B cell (primary cell): ENCODE data around the gene RRBP1.

Experiments used
- EZH2 ChIP-seq: IDR thresholded peaks from 2 replicates; pipeline ENCODE4 v1.6.1; 2012; ENCODE audit warnings: borderline replicate concordance, low read depth, mild to moderate bottlenecking, moderate library complexity, low read length; ENCODE audit not compliant: insufficient read depth, poor library complexity, severe bottlenecking
- TF ChIP-seq, protein P1 (sequence below): fragments of 200-600 bp; IDR thresholded peaks from one replicate; pipeline ENCODE4 v1.8.0; 2022; ENCODE audit warnings: antibody characterized with exemption, mild to moderate bottlenecking

DNA sequence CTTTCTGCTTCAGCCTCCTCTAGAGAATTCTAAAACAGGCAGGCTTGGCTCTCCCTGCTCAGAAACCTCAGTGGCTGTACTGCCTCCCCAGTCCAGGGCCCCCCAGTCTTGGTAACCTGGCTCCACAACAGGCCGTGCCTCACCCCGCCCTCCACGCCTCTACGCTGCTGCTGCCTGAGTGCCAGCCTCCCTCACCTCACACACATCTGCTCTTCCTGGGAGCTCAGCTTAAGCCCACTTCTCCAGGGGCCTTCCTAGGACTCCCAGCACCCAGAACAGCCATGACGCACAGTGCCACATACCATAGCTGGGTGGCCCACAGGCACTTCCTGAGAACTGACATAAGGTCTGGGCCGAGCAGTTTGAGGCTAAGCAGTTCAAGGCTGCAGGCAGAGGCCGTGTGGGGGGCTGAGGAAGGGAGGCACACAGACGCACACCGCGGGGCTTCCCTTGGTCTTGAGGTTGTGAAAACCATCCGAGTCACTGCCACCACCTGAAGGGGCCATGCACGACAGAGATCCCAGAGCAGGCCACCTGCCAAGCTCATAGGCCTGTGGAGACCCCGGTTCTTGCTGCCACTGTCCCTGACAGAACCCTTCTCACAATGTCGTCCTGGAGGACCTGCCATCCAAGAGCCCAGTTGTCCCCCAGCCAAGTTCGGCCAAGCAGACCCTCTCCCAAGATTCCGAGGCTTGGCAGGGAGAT, 69.6 kb downstream of the RRBP1 start:
- TF ChIP-seq, protein P1, sequence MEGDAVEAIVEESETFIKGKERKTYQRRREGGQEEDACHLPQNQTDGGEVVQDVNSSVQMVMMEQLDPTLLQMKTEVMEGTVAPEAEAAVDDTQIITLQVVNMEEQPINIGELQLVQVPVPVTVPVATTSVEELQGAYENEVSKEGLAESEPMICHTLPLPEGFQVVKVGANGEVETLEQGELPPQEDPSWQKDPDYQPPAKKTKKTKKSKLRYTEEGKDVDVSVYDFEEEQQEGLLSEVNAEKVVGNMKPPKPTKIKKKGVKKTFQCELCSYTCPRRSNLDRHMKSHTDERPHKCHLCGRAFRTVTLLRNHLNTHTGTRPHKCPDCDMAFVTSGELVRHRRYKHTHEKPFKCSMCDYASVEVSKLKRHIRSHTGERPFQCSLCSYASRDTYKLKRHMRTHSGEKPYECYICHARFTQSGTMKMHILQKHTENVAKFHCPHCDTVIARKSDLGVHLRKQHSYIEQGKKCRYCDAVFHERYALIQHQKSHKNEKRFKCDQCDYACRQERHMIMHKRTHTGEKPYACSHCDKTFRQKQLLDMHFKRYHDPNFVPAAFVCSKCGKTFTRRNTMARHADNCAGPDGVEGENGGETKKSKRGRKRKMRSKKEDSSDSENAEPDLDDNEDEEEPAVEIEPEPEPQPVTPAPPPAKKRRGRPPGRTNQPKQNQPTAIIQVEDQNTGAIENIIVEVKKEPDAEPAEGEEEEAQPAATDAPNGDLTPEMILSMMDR, result no peak
- TF ChIP-seq EZH2, result no peak
